GM23338 (cell line): Measurements from ENCODE around the gene ADGRD1. TPM values are rescaled to one million over a fixed set of nuclear protein-coding genes. Genes with fewer than 3 reads are reported as not detected.

Experiments used
- ATAC-seq: fragments of 200-7000 bp; cut with Tn5 transposase; 3 replicates; pipeline ENCODE4 v1.9.1; 2020
- DNase-seq: peaks from one replicate; pipeline ENCODE4 v3.0.0-alpha.2; 2015; ENCODE audit warnings: low spot score
- H2AFZ ChIP-seq: fragments of 200-600 bp; sonication (generic); 2 replicates; pipeline ENCODE4 v1.8.0; 2016; ENCODE audit warnings: antibody characterized with exemption, mild to moderate bottlenecking, moderate library complexity
- H3F3A ChIP-seq: fragments of 200-600 bp; sonication (generic); replicated peaks from 2 replicates; pipeline ENCODE4 v1.8.0; 2017; ENCODE audit warnings: antibody characterized with exemption, mixed run types, low read depth
- H3K27ac ChIP-seq: fragments of 200-600 bp; sonication (generic); 2 replicates; pipeline ENCODE4 v1.6.1; 2016; ENCODE audit warnings: low read depth
- H3K27me3 ChIP-seq: fragments of 200-600 bp; sonication (generic); 2 replicates; pipeline ENCODE4 v1.8.0; 2016; ENCODE audit warnings: mild to moderate bottlenecking, mixed run types, moderate library complexity; ENCODE audit not compliant: insufficient read depth
- H3K36me3 ChIP-seq: fragments of 200-600 bp; sonication (generic); 2 replicates; pipeline ENCODE4 v1.8.0; 2016; ENCODE audit warnings: mild to moderate bottlenecking; ENCODE audit not compliant: insufficient read depth
- H3K4me1 ChIP-seq: fragments of 200-600 bp; sonication (generic); 2 replicates; pipeline ENCODE4 v1.8.0; 2016; ENCODE audit warnings: mild to moderate bottlenecking, moderate library complexity; ENCODE audit not compliant: insufficient read depth
- H3K4me2 ChIP-seq: fragments of 200-600 bp; sonication (generic); 2 replicates; pipeline ENCODE4 v1.7.1; 2017; ENCODE audit warnings: mixed run types
- H3K4me3 ChIP-seq: fragments of 200-600 bp; sonication (generic); 2 replicates; pipeline ENCODE4 v1.6.1; 2016; ENCODE audit warnings: mixed run types
- H3K79me2 ChIP-seq: fragments of 200-600 bp; sonication (generic); replicated peaks from 2 replicates; pipeline ENCODE4 v1.8.0; 2017; ENCODE audit warnings: mild to moderate bottlenecking; ENCODE audit not compliant: insufficient read depth
- H3K9me2 ChIP-seq: fragments of 200-600 bp; sonication (generic); 2 replicates; pipeline ENCODE4 v1.8.0; 2017; ENCODE audit not compliant: insufficient read depth
- H4K20me1 ChIP-seq: fragments of 200-600 bp; sonication (generic); replicated peaks from 2 replicates; pipeline ENCODE4 v1.8.0; 2017; ENCODE audit warnings: mild to moderate bottlenecking; ENCODE audit not compliant: insufficient read depth
- H3K27ac Mint-ChIP-seq: 2 replicates; pipeline ENCODE4 v1.8.0; 2020; ENCODE audit warnings: inconsistent platforms, mild to moderate bottlenecking, moderate library complexity, mixed read lengths
- H3K27me3 Mint-ChIP-seq: 3 replicates; pipeline ENCODE4 v1.8.0; 2022; ENCODE audit warnings: low read depth, mild to moderate bottlenecking, moderate library complexity, mixed read lengths, inconsistent platforms; ENCODE audit not compliant: insufficient read depth, poor library complexity
- H3K36me3 Mint-ChIP-seq: 3 replicates; pipeline ENCODE4 v1.8.0; 2021; ENCODE audit warnings: low read depth, mild to moderate bottlenecking, inconsistent platforms, moderate library complexity, mixed read lengths
- H3K4me1 Mint-ChIP-seq: 3 replicates; pipeline ENCODE4 v1.8.0; 2020; ENCODE audit warnings: mild to moderate bottlenecking, inconsistent platforms, mixed read lengths
- H3K4me3 Mint-ChIP-seq: 3 replicates; pipeline ENCODE4 v1.8.0; 2021; ENCODE audit warnings: moderate library complexity, mild to moderate bottlenecking, inconsistent platforms, mixed read lengths
- H3K9me3 Mint-ChIP-seq: 3 replicates; pipeline ENCODE4 v1.8.0; 2020; ENCODE audit warnings: moderate library complexity, mild to moderate bottlenecking, inconsistent platforms, mixed read lengths
- CREB1 ChIP-seq: fragments of 250-450 bp; sonication (Bioruptor Pico); IDR thresholded peaks from 2 replicates; pipeline ENCODE4 v1.5.0; 2020; ENCODE audit warnings: low read depth, mild to moderate bottlenecking, moderate library complexity
- CTCF ChIP-seq, 2 experiments: fragments of 200-600 bp in 1 of 2; sonication (generic) in 1 of 2; conservative IDR thresholded peaks; 2 replicates each; pipeline versions ENCODE4 v1.5.1 to v1.6.1; 2016 to 2017; ENCODE audit warnings: antibody characterized with exemption in 2 of 2, low read depth in 2 of 2, mild to moderate bottlenecking in 2 of 2, moderate library complexity in 1 of 2
- ETS1 ChIP-seq: IDR thresholded peaks from 2 replicates; pipeline ENCODE4 v1.6.1; 2016; ENCODE audit warnings: antibody characterized with exemption
- EZH2 ChIP-seq: fragments of 200-600 bp; sonication (generic); IDR thresholded peaks from one replicate; pipeline ENCODE4 v1.8.0; 2017; ENCODE audit warnings: antibody characterized with exemption, mild to moderate bottlenecking, low read depth; ENCODE audit not compliant: unreplicated experiment
- EZH2phosphoT487 ChIP-seq: fragments of 200-600 bp; sonication (generic); IDR thresholded peaks from one replicate; pipeline ENCODE4 v1.8.1; 2018; ENCODE audit warnings: antibody characterized with exemption; ENCODE audit not compliant: unreplicated experiment
- NANOG ChIP-seq: IDR thresholded peaks from 2 replicates; pipeline ENCODE4 v1.6.1; 2016; ENCODE audit warnings: antibody characterized with exemption, borderline replicate concordance
- POLR2AphosphoS5 ChIP-seq: IDR thresholded peaks from 2 replicates; pipeline ENCODE4 v1.6.1; 2016; ENCODE audit warnings: antibody characterized with exemption, low read depth
- STAT1 ChIP-seq: IDR thresholded peaks from one replicate; pipeline ENCODE4 v1.6.1; 2016; ENCODE audit warnings: antibody characterized with exemption; ENCODE audit not compliant: unreplicated experiment
- ZNF114 ChIP-seq: fragments of 250-450 bp; sonication (Bioruptor Pico); IDR thresholded peaks from 2 replicates; pipeline ENCODE4 v1.5.0; 2020; ENCODE audit warnings: mild to moderate bottlenecking, moderate library complexity
- ZNF331 ChIP-seq: fragments of 250-450 bp; sonication (Bioruptor Pico); IDR thresholded peaks from 2 replicates; pipeline ENCODE4 v1.5.0; 2020; ENCODE audit warnings: low read depth, mild to moderate bottlenecking, moderate library complexity
- ZNF462 ChIP-seq: fragments of 250-450 bp; sonication (Bioruptor Pico); IDR thresholded peaks from 2 replicates; pipeline ENCODE4 v1.5.0; 2020; ENCODE audit warnings: mild to moderate bottlenecking, moderate library complexity
- polyA plus RNA-seq: library from polyadenylated mRNA; unstranded; fragments of >200 nt; fragmentation: Nextera tagmentation; extraction: Ambion mirVana; gene quantifications from 2 replicates; pipeline ENCODE4 v1.2.1, GENCODE V29; 2016
- total RNA-seq: library from RNA; depleted of rRNA; stranded (reverse); fragments of >200 nt; shearing (Covaris generic); gene quantifications from 2 replicates; pipeline ENCODE4 v1.2.3, GENCODE V29; 2014

The ADGRD1 gene
- total and polyA plus RNA-seq, 2 experiments from 2014 or later = 1.4 TPM; not detected in 1

GRCh38 chr12:131000000-131000486, 46.3 kb downstream of the ADGRD1 start (continued):
- TF ChIP-seq ZNF462 (CRISPR knock-in tag) = no peak
- TF ChIP-seq POLR2AphosphoS5 = no peak
- no peak for TF ChIP-seq EZH2phosphoT487
- no peak for TF ChIP-seq CREB1
- no peak for TF ChIP-seq ETS1
- no peak for TF ChIP-seq ZNF331 (CRISPR knock-in tag)
- no peak for TF ChIP-seq ZNF114 (CRISPR knock-in tag)

GRCh38 chr12:131001493-131001892, 47.8 kb downstream of the ADGRD1 start:
- Histone ChIP-seq H3F3A (no peaks in the 10 kb centered on the region), H3K36me3 (0 out of 2 replicates have a peak, but pooled peaks cover 3% of the 10 kb centered on the region), H3K27me3 (no peaks in the 10 kb centered on the region), H3K27ac (no peak overlapping the region), H2AFZ (no peak overlapping the region), H3K4me2 (no peak overlapping the region), H3K4me1 (no peaks in the 10 kb centered on the region), H3K9me2 (no peaks in the 10 kb centered on the region), H3K79me2 (no peaks in the 10 kb centered on the region), H4K20me1 (no peaks in the 10 kb centered on the region), H3K4me3 (no peak overlapping the region)
- Mint-ChIP-seq H3K4me3 (no peak overlapping the region), H3K27me3 (peaks cover 5% of the 10 kb centered on the region), H3K27ac (no peak overlapping the region), H3K4me1 (no peaks in the 10 kb centered on the region), H3K9me3 (peaks cover 29% of the 10 kb centered on the region), H3K36me3 (peaks cover 22% of the 10 kb centered on the region; the same call in 2 of the 3 replicates)
- ATAC-seq (no peak), DNase-seq (no peak)
- TF ChIP-seq ZNF114 (CRISPR knock-in tag) = no peak
- no peak for TF ChIP-seq POLR2AphosphoS5
- TF ChIP-seq STAT1 = no peak
- TF ChIP-seq CREB1 = no peak
- no peak for TF ChIP-seq CTCF (conservative IDR thresholded peaks at IDR 0.05; ENCODE audit: low read depth in 2 of 2)
- TF ChIP-seq EZH2phosphoT487 = no peak
- TF ChIP-seq NANOG = no peak
- TF ChIP-seq ZNF331 (CRISPR knock-in tag) = no peak
- no peak for TF ChIP-seq EZH2
